HG03520 (cell line): ENCODE results near the gene STAG1.
"Not testable (repeated sequence)": the region's sequence is repeated elsewhere in the genome, so short reads cannot be mapped to it uniquely, and the experiment has no call there.

Experiments used
- ATAC-seq: cut with Tn5 transposase; IDR thresholded peaks from one replicate; pipeline ENCODE4 v1.9.1; 2021; ENCODE audit warnings: mild to moderate bottlenecking, moderate library complexity; ENCODE audit not compliant: unreplicated experiment

Gene STAG1

GRCh38 chr3:136708333-136708985, 43.7 kb downstream of the STAG1 start:
- no peak for ATAC-seq

GRCh38 chr3:136703429-136703828, 48.7 kb downstream of the STAG1 start:
- ATAC-seq, result no peak

GRCh38 chr3:136699271-136699828, 52.8 kb downstream of the STAG1 start:
- no peak for ATAC-seq

- ATAC-seq, result no peak
These were observed 53.8 kb downstream of the STAG1 start for GRCh38 chr3:136698361-136698760.

- ATAC-seq, result no peak
These were observed 55.4 kb downstream of the STAG1 start for GRCh38 chr3:136696797-136697196.

GRCh38 chr3:136694321-136694720, 57.9 kb downstream of the STAG1 start:
- ATAC-seq, result no peak

- no peak for ATAC-seq
These were observed 61.6 kb downstream of the STAG1 start for GRCh38 chr3:136690599-136690998.

GRCh38 chr3:136685882-136686281, 66.3 kb downstream of the STAG1 start:
- no peak for ATAC-seq

GRCh38 chr3:136682740-136683312, 69.4 kb downstream of the STAG1 start:
- no peak for ATAC-seq

- ATAC-seq, result no peak
These were observed 73.2 kb downstream of the STAG1 start for GRCh38 chr3:136678981-136679380.

GRCh38 chr3:136676009-136676408, 76.2 kb downstream of the STAG1 start:
- ATAC-seq, result no peak

- no peak for ATAC-seq
These were observed 76.9 kb downstream of the STAG1 start for GRCh38 chr3:136675150-136675858.

- ATAC-seq, result no peak
These were observed 79.7 kb downstream of the STAG1 start for GRCh38 chr3:136672457-136672856.

- no peak for ATAC-seq
These were observed 80.3 kb downstream of the STAG1 start for GRCh38 chr3:136671921-136672320.

- no peak for ATAC-seq
These were observed 82.0 kb downstream of the STAG1 start for GRCh38 chr3:136670166-136670565.

GRCh38 chr3:136667081-136667480, 85.1 kb downstream of the STAG1 start:
- no peak for ATAC-seq

- ATAC-seq, result not testable (repeated sequence)
These were observed 85.9 kb downstream of the STAG1 start for GRCh38 chr3:136666301-136666700.

- ATAC-seq, result no peak
These were observed 87.4 kb downstream of the STAG1 start for GRCh38 chr3:136664771-136665170.

- ATAC-seq, result no peak
These were observed 90.9 kb downstream of the STAG1 start for GRCh38 chr3:136661282-136661681.

GRCh38 chr3:136658946-136659682, 93.1 kb downstream of the STAG1 start:
- ATAC-seq, result no peak

GRCh38 chr3:136657526-136657925, 94.7 kb downstream of the STAG1 start:
- no peak for ATAC-seq
